Renal cortex interstitium (tissue), 11 donors: ENCODE results near the gene VPS50. TPM values are rescaled to one million over a fixed set of nuclear protein-coding genes. Genes with fewer than 3 reads are reported as not detected.

Source experiments
- DNase-seq, 11 donors: peaks; one replicate each; pipeline ENCODE4 v3.0.0-alpha.2; 2013; ENCODE audit warnings: low read depth in 9 of 11, low spot score in 4 of 11; ENCODE audit errors: extremely low read depth in 1 of 11
- polyA plus RNA-seq, 3 donors: library from polyadenylated mRNA; unstranded; fragments of 120-200 nt; gene quantifications; one replicate each; pipeline ENCODE4 v1.2.1, GENCODE V29; 2013; ENCODE audit not compliant: insufficient read length in 3 of 3

VPS50 gene
- polyA plus RNA-seq, 3 donors = 27.2 to 32.6 (median 31.1) TPM

DNA sequence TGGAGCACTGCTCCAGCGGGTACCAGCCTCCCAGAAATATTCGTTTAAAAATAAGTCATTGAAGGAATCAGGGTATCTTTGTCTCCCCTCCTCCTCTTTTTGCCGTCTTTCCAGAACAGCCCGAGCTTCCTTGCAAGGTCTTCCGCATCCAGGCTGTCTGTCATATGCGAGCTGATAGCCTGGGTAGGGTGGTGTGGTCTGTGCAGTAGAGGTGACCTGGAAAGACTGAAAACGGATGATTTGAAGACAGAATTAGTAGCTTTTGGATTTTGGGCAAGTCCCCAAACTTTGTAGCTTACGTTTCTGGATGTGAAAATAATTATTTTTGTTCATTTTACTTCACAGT, 480 bp downstream of the VPS50 start:
- no peak for DNase-seq

DNA sequence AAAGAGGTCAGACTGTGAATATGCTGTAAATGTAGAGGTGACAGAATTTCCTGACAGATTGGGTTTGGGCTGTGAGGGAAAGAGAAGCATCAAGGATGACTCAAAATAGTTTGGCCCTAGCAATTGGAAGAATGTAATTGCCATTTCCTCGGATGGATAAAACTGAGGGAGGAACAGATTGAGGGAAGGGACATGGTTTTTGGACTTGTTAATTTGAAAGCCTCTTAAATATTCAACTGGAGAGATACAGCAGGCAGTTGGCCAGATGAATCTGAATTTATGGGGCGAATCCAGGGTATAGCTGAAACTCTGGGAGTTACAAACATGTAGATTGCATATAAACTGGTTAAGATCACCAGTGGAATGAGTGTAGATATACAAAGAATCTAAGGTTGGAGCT, 3.4 kb downstream of the VPS50 start:
- DNase-seq = no peak

DNA sequence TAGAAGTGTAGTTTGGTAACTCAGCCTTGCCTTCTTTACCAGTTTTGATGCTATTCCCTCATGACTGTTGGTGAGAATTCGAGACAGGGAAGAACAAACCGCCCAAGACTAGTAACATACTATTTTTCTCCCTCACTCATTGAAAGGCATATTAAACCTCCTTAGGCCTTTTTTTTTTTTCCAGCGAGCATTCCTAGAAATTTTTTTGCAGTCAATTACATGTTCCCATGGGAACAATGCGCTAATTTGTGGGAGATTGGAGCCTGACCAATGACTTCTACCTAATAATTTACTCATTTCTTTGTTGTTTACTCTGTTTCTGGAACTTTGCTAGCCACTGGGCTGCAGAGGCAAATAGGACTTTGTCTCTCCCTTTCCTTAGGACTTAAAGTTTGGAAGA, 6.0 kb downstream of the VPS50 start:
- peak in 2 of 11 donors; percentile 9 to 18 for DNase-seq

DNA sequence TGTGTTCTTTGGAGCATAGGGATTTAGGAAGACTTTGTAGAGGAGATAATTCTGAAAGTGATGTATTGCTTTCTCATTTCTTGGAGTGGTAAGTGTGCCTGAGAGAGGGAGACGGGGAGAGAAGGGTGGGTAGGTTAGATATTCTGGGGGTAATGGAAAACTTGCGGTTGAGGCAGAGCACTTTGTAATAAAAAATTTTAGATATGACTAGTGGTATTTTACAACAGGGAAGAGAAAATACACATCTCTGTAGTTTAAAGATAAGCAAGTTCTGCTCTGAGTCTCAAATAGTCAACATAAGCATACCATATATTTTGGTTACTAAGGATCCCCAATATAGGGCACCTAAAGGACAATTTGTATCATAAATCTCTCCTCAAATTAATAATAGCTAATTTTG, 6.6 kb downstream of the VPS50 start:
- no peak for DNase-seq

DNA sequence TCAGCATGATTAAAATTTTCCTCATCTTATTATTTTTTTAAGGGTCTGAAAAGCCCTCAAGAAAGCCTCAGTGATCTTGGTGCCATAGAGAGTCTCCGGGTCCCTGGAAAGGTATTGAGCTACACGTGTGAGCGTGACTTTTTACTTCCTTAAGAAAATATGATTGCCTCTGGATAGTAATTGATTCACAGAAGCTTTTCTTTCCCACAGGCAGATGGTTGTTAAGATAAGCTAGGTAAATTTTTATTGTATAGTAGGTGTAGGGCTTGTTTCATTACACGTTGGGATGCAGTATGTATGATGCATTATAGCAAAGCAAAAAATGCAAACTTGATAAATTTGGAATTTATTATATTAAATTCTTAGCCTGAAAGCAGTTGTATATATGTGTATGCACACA, 7.7 kb downstream of the VPS50 start:
- no peak for DNase-seq

DNA sequence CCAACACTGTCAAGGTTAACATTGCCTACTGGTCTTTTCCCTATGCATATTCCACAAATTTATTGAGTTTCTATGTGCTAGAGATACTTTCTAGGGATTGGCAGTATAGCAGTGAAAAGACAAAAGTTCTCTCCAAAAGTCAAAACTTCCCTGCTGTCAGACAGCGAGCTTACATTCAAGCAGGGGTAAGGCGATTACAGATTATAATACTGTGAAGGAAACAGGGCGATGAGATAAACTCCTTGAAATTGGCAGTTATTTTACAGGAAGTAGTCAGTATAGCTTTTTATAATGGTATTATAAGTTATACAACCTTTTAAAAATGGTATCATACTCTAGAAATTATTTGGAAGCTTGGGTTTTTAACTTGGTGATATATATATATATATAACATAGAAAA, 9.9 kb downstream of the VPS50 start:
- DNase-seq = no peak

DNA sequence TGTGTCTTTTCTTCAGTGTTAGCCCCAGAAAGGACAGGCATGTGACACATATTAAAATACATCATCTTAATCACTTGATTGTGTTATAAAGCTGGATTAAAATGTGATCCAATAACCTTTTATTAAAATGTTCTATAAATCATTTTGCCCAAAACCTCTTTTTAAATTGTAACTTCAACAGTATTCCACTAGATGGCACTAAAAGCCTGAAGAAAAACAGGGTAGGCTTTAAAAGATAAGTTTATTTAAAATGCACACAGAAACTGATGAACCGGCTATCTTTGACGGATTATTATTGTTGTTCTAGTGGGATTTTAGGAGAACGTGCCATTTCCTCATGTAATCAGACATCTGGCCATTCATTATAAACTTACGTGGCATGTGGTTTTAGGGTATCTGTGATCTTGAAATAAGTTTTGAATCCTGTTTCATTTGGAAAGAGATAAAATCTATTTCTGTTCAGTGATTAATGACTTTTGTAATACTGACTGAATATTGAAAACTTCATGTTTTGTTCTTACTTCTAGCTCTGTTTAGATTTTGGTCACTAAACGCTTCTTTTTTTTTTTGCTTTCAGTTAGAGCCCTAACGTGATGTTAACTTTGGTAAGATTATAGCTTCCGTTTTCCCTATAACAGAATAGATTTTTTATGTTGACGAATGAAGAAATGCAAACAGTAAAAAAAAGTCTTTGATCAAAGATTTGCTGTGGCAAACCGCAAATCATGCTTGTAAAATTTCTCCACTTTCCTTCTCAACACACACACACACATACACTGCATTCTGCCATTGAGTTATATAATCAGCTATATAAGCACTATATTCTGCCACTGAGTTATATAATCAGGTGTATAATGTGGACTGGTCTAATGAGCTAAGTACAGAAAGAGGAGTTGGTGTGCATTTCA, 13.6 kb downstream of the VPS50 start:
- peak in 1 of 11 donors; percentile 15 for DNase-seq

DNA sequence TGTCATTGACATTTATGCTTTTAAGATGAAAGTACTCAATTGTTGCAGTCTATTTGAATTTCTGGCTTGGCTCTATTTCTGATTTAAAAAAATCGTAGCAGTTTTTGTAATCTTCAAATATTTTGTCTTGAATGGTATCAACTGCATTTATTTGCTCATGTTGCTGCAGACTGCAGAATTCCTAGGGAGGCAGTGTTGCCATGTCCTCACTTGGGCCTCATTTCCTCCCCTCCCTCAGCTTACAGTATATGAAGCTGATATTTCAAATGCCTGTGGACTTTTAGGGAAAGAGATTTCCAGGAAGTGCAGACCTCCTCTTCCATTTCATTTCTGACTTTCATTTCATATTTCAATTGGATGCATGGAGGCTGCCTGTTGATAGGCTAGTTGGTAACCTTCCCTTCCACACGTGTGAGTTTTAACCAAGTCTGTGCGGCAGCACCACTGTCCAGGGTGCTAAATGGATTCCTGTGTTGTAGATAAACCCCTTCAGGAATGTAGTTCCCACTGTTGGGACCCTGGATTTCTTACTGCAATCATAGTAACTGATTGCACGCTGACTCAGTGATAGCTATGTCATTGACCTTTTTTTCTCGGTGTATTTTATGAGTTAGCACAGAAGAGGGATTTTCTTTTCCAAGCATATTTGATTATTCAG, 17.5 kb downstream of the VPS50 start:
- DNase-seq = no peak

DNA sequence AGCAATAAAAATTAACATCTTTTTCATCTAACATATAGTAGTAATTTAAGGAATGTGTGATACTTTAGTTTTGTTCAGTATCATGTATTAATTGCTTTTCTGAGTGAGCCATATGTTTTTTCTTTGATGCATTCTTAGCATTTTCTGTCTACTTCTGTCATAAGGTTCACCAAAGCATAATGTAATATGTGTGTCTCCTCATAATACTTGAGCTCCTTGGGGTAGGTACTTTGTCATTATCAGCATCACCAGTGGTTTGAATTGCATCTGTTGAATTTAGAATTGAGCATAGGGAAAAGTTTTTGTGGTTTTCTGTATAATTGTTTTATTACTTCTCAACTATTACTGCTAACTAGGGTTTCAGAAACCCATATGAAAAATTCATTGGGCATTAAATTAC, 26.5 kb downstream of the VPS50 start:
- no peak for DNase-seq

DNA sequence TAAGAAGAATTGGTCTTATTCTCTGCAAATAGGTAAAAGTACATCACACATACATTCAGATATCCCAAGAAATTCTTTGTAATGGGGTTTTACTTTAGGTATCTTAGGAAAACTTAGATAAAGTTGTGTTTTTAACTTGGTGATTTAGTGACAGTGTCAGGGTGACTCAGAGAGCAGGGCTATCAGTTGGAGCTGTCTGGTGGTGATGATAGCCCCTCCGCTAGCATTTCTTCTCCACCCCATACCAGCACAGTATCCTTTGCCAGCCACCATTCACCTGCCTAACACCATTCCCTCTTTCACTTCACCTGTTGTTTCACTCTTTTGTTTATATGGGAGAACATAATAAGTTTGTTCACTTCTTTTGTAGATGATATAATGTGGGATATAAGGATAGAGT, 30.4 kb downstream of the VPS50 start:
- no peak for DNase-seq

DNA sequence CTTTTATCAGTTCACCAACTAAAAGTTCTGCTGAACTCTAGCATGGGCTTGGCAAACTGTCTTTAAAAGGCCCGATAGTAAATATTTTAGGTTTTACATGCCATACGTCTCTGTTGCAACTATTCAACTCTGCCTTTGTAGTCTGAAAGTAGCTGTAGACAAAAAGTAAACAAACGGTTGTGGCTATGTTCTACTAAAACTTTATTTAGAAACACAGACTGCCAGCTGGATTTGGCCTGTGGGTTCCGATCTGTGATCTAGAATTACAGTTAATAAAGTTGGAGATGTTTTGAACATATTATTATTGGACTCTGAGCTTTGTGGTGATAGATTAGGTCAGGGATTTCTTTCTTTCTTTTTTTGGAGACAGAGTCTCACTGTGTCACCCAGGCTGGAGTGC, 33.1 kb downstream of the VPS50 start:
- DNase-seq = no peak

DNA sequence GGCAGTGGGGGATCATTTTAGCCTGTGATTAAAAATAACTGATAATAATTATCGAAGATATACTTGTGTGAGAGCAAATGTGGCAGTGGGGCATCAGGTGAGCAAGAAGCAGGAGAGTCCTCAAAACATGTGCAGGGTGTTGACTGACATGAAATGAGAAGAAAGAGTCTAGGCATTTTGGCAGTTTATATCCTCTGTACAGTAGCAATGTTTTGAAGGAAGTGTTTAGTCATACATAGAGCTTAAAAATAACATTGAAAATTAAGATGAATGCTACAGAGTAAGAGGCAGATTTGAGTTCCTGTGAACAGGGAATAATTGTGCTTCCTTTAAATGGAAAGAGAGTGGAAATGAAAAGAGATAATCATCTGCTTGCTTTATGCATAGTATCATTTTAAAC, 47.4 kb downstream of the VPS50 start:
- DNase-seq = no peak

DNA sequence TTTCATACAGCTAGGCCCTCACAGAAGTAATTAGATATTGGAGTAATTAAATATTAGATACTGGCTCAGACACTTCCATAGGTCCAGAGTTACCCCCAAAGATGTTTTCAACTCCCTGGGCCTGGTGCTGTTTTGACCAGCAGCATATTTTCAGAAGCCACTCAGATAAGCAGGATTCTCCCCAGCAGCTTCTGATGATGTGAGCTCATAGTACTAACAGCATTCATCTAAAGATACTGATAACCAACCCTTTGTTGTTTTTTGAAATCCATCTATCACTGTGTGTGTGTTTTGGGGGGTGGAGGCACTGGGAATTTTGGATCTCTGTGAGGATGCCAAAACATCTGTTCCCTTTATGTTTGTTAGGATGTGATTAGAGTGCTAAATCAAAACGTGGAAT, 52.7 kb downstream of the VPS50 start:
- no peak for DNase-seq

DNA sequence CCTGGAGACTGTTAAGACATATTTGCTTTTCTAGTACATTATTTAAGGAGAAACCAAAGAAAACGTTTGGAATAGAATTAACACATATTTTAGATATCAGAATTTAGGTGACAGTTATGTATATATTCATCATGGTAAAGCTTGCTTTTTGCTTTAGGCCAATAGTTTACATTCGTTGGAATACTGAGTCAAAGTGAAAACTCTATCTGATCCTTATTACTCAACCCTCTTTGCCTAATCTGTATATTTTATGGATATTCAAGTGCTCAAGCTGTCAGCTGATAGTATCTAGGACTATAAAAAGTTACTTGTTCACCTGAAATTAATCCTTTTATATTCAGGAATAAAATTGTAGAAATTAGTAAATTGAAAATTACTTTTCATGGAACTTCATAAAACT, 61.1 kb downstream of the VPS50 start:
- DNase-seq = no peak

DNA sequence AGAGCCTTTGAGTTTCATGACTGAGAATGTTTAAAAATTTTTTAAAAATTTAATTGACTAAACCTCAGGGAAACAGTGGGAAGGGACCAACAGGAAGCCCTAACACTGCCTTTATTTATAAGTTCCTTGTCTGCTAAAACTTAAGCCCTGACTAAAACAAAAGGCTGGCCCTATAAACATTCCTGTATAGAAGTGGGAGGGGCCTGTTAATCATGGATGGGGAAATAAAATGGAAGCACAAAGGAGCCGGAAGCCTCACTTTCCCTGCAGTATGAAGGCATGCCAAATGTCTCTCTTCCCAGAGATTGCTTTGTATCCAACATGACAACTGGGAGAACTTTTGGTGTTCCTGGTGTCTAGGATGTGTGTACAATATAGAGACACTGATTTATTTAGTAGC, 66.0 kb downstream of the VPS50 start:
- DNase-seq = no peak

DNA sequence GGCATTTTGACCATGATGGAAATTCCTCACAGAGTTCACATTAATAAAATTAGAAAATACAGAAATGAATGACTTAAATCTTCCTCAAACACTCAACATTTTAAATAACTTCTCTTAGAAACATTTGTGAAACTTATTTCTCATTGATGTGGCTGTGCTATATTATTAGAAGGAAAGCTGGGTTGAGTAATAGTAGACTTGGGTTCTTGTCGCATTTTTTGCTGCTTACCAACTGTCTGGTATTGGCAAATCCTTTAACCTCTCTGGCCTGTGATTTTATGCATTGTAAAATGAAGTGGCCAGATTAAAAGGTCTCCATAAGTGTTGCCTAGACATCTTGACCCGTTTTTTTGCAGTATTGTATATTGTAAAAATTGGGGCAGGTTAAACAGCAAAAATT, 66.5 kb downstream of the VPS50 start:
- DNase-seq = no peak

DNA sequence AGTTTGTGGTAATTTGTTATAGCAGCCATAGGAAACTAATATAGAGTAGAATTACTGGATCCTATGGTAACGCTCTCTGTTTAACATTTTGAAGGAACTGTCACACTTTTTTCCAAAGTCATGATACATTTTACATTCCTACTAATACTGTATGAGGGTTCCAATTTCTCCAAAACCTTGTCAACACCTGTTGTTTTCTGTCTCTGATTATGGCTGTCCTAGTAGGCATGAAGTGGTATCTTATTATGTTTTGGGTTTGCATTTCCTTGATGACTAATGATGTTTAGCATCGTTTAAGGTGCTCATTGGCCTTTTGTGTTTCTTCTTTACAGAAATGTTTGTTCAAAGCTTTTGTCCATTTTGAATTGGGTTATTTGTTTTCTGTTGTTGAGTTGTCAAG, 69.6 kb downstream of the VPS50 start:
- DNase-seq = no peak

DNA sequence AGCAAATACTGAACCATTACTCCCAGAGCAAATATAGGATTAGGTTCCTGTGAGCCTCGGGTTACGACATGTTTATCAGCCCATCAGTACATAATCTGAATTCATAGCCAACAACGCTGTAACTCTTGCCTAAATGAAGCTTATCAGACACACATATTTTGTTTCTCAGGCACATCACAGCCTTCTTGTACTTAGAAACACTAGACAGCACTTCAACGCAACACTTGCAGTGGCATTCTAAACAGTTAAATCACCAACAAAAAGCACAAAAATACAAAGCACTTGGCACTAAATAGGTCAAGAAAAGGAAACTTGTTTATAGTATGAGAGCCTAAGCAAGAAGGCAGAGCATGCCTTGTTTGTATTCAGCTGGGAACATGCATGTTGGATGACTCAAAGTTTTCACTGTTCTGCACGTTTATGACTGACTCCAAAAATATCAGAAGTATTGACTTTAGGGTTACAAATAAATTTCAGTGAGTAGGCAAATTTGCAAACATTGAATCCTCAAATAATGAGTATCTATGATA, 75.0 kb downstream of the VPS50 start:
- no peak for DNase-seq

DNA sequence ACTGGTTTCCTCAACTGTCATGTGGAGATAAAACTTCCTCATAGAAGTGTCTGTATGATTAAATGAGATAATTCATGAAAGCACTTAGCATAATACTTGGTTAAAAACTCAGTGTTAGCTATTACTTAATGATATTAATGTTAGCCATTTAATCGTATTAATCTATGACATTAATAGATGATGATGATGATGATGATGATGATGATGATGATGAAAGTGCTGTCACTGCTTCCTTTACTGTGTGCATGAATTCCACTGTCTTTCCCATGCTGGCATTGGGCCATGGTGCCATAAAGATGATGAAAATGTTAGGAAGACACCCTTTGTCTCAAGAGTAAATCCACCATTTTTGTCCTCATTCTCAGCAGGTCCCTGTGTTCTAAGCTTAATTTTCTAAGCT, 75.8 kb downstream of the VPS50 start:
- no peak for DNase-seq

DNA sequence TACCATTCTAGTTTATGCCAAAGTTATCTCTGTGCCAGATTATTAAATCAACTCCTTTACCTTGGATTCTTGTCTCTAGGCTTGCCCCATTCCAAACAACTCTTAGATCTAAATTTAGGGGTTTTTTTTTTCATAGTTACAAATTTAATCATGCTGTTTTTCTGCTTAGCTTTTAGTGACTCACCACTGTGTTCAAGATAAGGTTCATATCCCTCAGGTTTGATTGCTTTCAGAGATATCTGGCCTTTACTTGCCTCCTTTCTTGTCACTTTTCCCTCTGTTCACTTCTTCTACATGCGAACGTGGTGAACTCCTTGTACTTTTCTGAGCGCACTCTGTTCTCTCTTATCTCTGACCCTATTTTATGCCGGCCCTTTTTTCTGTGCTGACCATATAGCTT, 78.2 kb downstream of the VPS50 start:
- no peak for DNase-seq

DNA sequence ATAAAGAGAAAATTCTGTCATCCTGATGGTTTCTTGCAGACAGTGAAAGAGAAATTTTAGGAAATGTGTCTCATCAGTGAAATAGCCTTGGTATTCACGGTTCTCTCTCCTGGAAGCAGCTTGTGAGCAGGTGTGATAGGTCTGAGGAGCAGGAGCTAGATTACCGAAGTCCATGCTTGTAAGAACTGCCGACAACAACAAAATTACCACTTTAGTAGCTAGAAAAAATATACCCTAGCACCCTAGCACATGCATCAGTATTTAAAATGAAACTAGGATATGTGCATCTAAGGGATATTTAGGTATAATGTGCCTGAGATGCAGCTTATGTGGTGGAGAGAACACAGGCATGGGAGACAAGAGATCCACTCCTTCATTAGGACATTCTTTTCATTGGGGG, 82.3 kb downstream of the VPS50 start:
- DNase-seq = no peak
